CD4-positive, alpha-beta T cell (primary cell): ENCODE results near the gene KLRF1. TPM values are rescaled to one million over a fixed set of nuclear protein-coding genes. Genes with fewer than 3 reads are reported as not detected.

Experiments
- ATAC-seq: fragments of 200-7000 bp; cut with Tn5 transposase; one replicate; pipeline ENCODE4 v1.10.0; 2022; ENCODE audit warnings: mild to moderate bottlenecking; ENCODE audit not compliant: poor library complexity
- CTCF ChIA-PET: fragments of 350-600 bp; sonication (Branson Sonifier 250); formaldehyde crosslinking; loops from one replicate; lab custom pipeline; 2021; ENCODE audit warnings: antibody characterized with exemption, inconsistent platforms; lab: Charles Lee
- POLR2A ChIA-PET: fragments of 350-600 bp; sonication (Branson Sonifier 250); formaldehyde crosslinking; loops from one replicate; lab custom pipeline; 2021; ENCODE audit warnings: antibody characterized with exemption, inconsistent platforms; lab: Charles Lee
- DNase-seq, 14 experiments: peaks; one replicate each; pipeline ENCODE4 v3.0.0-alpha.2; 2013 to 2020; ENCODE audit warnings: mixed read lengths in 2 of 14
- H3K27ac ChIP-seq, 2 donors: one replicate each; pipeline versions ENCODE4 v1.5.1 to v1.7.0; 2013; ENCODE audit warnings: low read length in 2 of 2, low read depth in 1 of 2, mild to moderate bottlenecking in 1 of 2
- H3K27me3 ChIP-seq, 2 experiments: 1 replicate in 1 of 2; 2 replicates in 1 of 2; pipeline versions ENCODE4 v1.6.1 to v1.7.0; 2013; ENCODE audit warnings: low read length in 2 of 2, control low read depth in 1 of 2, mild to moderate bottlenecking in 1 of 2, moderate library complexity in 1 of 2; ENCODE audit not compliant: insufficient read depth in 2 of 2, control insufficient read depth in 1 of 2
- H3K36me3 ChIP-seq: one replicate; pipeline ENCODE4 v1.6.1; 2013; ENCODE audit warnings: low read length, control low read depth; ENCODE audit not compliant: insufficient read depth
- H3K4me1 ChIP-seq: one replicate; pipeline ENCODE4 v1.6.1; 2013; ENCODE audit warnings: low read length, control low read depth; ENCODE audit not compliant: insufficient read depth
- H3K4me3 ChIP-seq: one replicate; pipeline ENCODE4 v1.5.1; 2013; ENCODE audit warnings: mild to moderate bottlenecking, low read length, moderate library complexity
- H3K9me3 ChIP-seq, 2 experiments: 1 replicate in 1 of 2; 2 replicates in 1 of 2; pipeline versions ENCODE4 v1.6.1 to v1.7.0; 2013; ENCODE audit warnings: low read length in 2 of 2, mild to moderate bottlenecking in 2 of 2, control low read depth in 1 of 2, moderate library complexity in 1 of 2; ENCODE audit not compliant: control insufficient read depth in 1 of 2, insufficient read depth in 1 of 2
- H3K27ac Mint-ChIP-seq: one replicate; pipeline ENCODE4 v1.8.0; 2020; ENCODE audit warnings: mixed read lengths
- H3K27me3 Mint-ChIP-seq: one replicate; pipeline ENCODE4 v1.8.0; 2021; ENCODE audit warnings: mixed read lengths
- H3K36me3 Mint-ChIP-seq: one replicate; pipeline ENCODE4 v1.8.0; 2021; ENCODE audit warnings: low read depth, mixed read lengths
- H3K4me1 Mint-ChIP-seq: one replicate; pipeline ENCODE4 v1.8.0; 2021; ENCODE audit warnings: low read depth, mixed read lengths
- H3K4me3 Mint-ChIP-seq: one replicate; pipeline ENCODE4 v1.8.0; 2020; ENCODE audit warnings: mild to moderate bottlenecking, mixed read lengths
- H3K9me3 Mint-ChIP-seq: one replicate; pipeline ENCODE4 v1.8.0; 2020; ENCODE audit warnings: mixed read lengths
- CTCF ChIP-seq: fragments of 200-600 bp; IDR thresholded peaks from one replicate; pipeline ENCODE4 v1.8.0; 2022; ENCODE audit warnings: antibody characterized with exemption, mild to moderate bottlenecking
- intact Hi-C, 2 experiments: fragments of 100-400 bp; cut with DNase I in 1 of 2; cut with micrococcal nuclease in 1 of 2; formaldehyde crosslinking; loops; one replicate each; pipeline versions ENCODE4 v1.15.1 to v1.9.0; 2023 to 2025; cut with DNase I, micrococcal nuclease
- total RNA-seq, 174 experiments: library from RNA in 2 of 174; stranded (reverse) in 2 of 174; gene quantifications; one replicate each; pipeline ENCODE4 v1.2.3 and lab custom pipeline; 2021 to 2026

Gene KLRF1
- total RNA-seq, 2 experiments from 2014 or later, result 0.44 TPM; not detected in 1

GRCh38 chr12:9856151-9856550 lies 28.9 kb downstream of the KLRF1 start:
- H3K27me3 Mint-ChIP-seq, result no peaks in the 10 kb centered on the region
- no peaks in the 10 kb centered on the region for H3K27me3 ChIP-seq
- no peak for TF ChIP-seq CTCF
- no peaks in the 10 kb centered on the region for H3K9me3 Mint-ChIP-seq
- no peaks in the 10 kb centered on the region for H3K9me3 ChIP-seq
- ATAC-seq (no peak), DNase-seq (no peak)
- H3K4me1 Mint-ChIP-seq, result peaks cover 72% of the 10 kb centered on the region
- intact Hi-C loops, result no loop called here
- ChIA-PET CTCF (no interaction called here), POLR2A (interaction anchor here (1.9 kb wide), 1 partner anchor 9 kb away, joined by 7 read pairs; no protein-coding TSS in a partner anchor)
- H3K4me3 ChIP-seq, result no peak overlapping the region
- H3K36me3 ChIP-seq, result peaks cover 70% of the 10 kb centered on the region
- peaks cover 89% of the 10 kb centered on the region for H3K36me3 Mint-ChIP-seq
- H3K27ac ChIP-seq, result no peak overlapping the region
- peak overlapping the region; percentile 6 for H3K27ac Mint-ChIP-seq
- no peaks in the 10 kb centered on the region for H3K4me1 ChIP-seq
- H3K4me3 Mint-ChIP-seq, result no peak overlapping the region

- POLR2A ChIA-PET, result interaction anchor here (1.9 kb wide), 1 partner anchor 8 kb away, joined by 7 read pairs; no protein-coding TSS in a partner anchor
- no peaks in the 10 kb centered on the region for H3K9me3 Mint-ChIP-seq
- H3K36me3 ChIP-seq, result peaks cover 66% of the 10 kb centered on the region
- no peak overlapping the region for H3K27ac Mint-ChIP-seq
- peaks cover 86% of the 10 kb centered on the region for H3K36me3 Mint-ChIP-seq
- H3K4me3 ChIP-seq, result no peak overlapping the region
- TF ChIP-seq CTCF, result no peak
- no peak for DNase-seq
- H3K27ac ChIP-seq, result no peak overlapping the region
- intact Hi-C loops, result no loop called here
- no peaks in the 10 kb centered on the region for H3K9me3 ChIP-seq
- H3K27me3 ChIP-seq, result no peaks in the 10 kb centered on the region
- no peak overlapping the region for H3K4me3 Mint-ChIP-seq
- CTCF ChIA-PET, result no interaction called here
- ATAC-seq, result no peak
- H3K27me3 Mint-ChIP-seq, result no peaks in the 10 kb centered on the region
- no peaks in the 10 kb centered on the region for H3K4me1 ChIP-seq
- H3K4me1 Mint-ChIP-seq, result peaks cover 72% of the 10 kb centered on the region
Observed at GRCh38 chr12:9856894-9857293, 29.6 kb downstream of the KLRF1 start.

GRCh38 chr12:9858135-9858534 lies 30.9 kb downstream of the KLRF1 start:
- ATAC-seq (no peak), DNase-seq (no peak)
- Histone ChIP-seq H3K27me3 (no peaks in the 10 kb centered on the region), H3K4me1 (peaks cover 6% of the 10 kb centered on the region), H3K4me3 (no peak overlapping the region), H3K9me3 (no peaks in the 10 kb centered on the region), H3K27ac (no peak overlapping the region), H3K36me3 (peaks cover 59% of the 10 kb centered on the region)
- H3K27me3 Mint-ChIP-seq, result no peaks in the 10 kb centered on the region
- peaks cover 86% of the 10 kb centered on the region for H3K36me3 Mint-ChIP-seq
- POLR2A ChIA-PET, result interaction anchor here (1.2 kb wide), 1 partner anchor 11 kb away, joined by 7 read pairs; the partner anchor contains the start of gene CLEC2B
- no peak overlapping the region for H3K4me3 Mint-ChIP-seq
- no peak for TF ChIP-seq CTCF
- H3K27ac Mint-ChIP-seq, result no peak overlapping the region
- intact Hi-C loops, result no loop called here
- CTCF ChIA-PET, result no interaction called here
- H3K4me1 Mint-ChIP-seq, result peaks cover 71% of the 10 kb centered on the region
- peaks cover 2% of the 10 kb centered on the region for H3K9me3 Mint-ChIP-seq
